Keratinocyte (primary cell): ENCODE data around the gene KCNK10. TPM values are rescaled to one million over a fixed set of nuclear protein-coding genes. Genes with fewer than 3 reads are reported as not detected.

Experiments
- DNase-seq: peaks from one replicate; pipeline ENCODE4 v3.0.0-alpha.2; 2011; ENCODE audit warnings: low read depth, missing footprints, low spot score
- FAIRE-seq: peaks from 2 replicates; lab custom pipeline; 2011; peaks lifted over from hg19 to GRCh38; lab: Jason Lieb, UNC
- H2AFZ ChIP-seq: 2 replicates; pipeline ENCODE4 v1.6.0; 2012; ENCODE audit warnings: low read length, control low read depth, inconsistent platforms; ENCODE audit not compliant: control insufficient read depth
- H3K27ac ChIP-seq: 2 replicates; pipeline ENCODE4 v1.5.1; 2011; ENCODE audit warnings: low read length; ENCODE audit not compliant: control insufficient read depth, insufficient read depth
- H3K27me3 ChIP-seq: 3 replicates; pipeline ENCODE4 v1.6.0; 2011; ENCODE audit warnings: low read length; ENCODE audit not compliant: control insufficient read depth, insufficient read depth; ENCODE audit errors: extremely low read depth
- H3K36me3 ChIP-seq, 2 experiments: 2 replicates in 1 of 2; 3 replicates in 1 of 2; pipeline ENCODE4 v1.5.1; 2011; ENCODE audit warnings: low read length in 2 of 2, mild to moderate bottlenecking in 1 of 2; ENCODE audit not compliant: control insufficient read depth in 2 of 2, insufficient read depth in 2 of 2; ENCODE audit errors: extremely low read depth in 1 of 2
- H3K4me1 ChIP-seq: 3 replicates; pipeline ENCODE4 v1.5.1; 2011; ENCODE audit warnings: low read length; ENCODE audit not compliant: control insufficient read depth, insufficient read depth; ENCODE audit errors: extremely low read depth
- H3K4me2 ChIP-seq: 3 replicates; pipeline ENCODE4 v1.6.0; 2011; ENCODE audit warnings: low read depth, low read length; ENCODE audit not compliant: control insufficient read depth, insufficient read depth; ENCODE audit errors: extremely low read depth
- H3K4me3 ChIP-seq, 3 experiments: fragments of 200-600 bp in 1 of 3; sonication (generic) in 1 of 3; 2 replicates in 2 of 3; 3 replicates in 1 of 3; pipeline ENCODE4 v1.5.1; 2011 to 2016; ENCODE audit warnings: low read length in 3 of 3, mild to moderate bottlenecking in 3 of 3, control low read depth in 2 of 3, inconsistent platforms in 1 of 3, low read depth in 1 of 3, mixed read lengths in 1 of 3, mixed run types in 1 of 3, moderate library complexity in 1 of 3; ENCODE audit not compliant: control insufficient read depth in 2 of 3, insufficient read depth in 2 of 3; ENCODE audit errors: extremely low read depth in 1 of 3
- H3K79me2 ChIP-seq: 2 replicates; pipeline ENCODE4 v1.6.0; 2012; ENCODE audit warnings: low read length; ENCODE audit not compliant: control insufficient read depth, insufficient read depth
- H3K9ac ChIP-seq: 3 replicates; pipeline ENCODE4 v1.6.0; 2011; ENCODE audit warnings: low read length; ENCODE audit not compliant: control insufficient read depth, insufficient read depth; ENCODE audit errors: extremely low read depth
- H3K9me1 ChIP-seq: 3 replicates; pipeline ENCODE4 v1.6.0; 2011; ENCODE audit warnings: low read length; ENCODE audit not compliant: control insufficient read depth, insufficient read depth; ENCODE audit errors: extremely low read depth
- H3K9me3 ChIP-seq: 2 replicates; pipeline ENCODE4 v1.5.1; 2012; ENCODE audit warnings: low read depth, low read length; ENCODE audit not compliant: control insufficient read depth
- H4K20me1 ChIP-seq: 3 replicates; pipeline ENCODE4 v1.6.0; 2011; ENCODE audit warnings: low read length; ENCODE audit not compliant: control insufficient read depth, insufficient read depth; ENCODE audit errors: extremely low read depth
- dilution Hi-C: fragments of 300-500 bp; cut with MboI; formaldehyde crosslinking; loops from one replicate; pipeline ENCODE4 v1.7.0; 2020; ENCODE audit warnings: low sequenced_read_pairs; ENCODE audit not compliant: extremely low pct_ligation_motif_present
- polyA plus RNA-seq, 5 experiments: library from polyadenylated mRNA; depleted of rRNA in 3 of 5; stranded (reverse) in 3 of 5; stranded (forward) in 1 of 5; unstranded in 1 of 5; fragments of >200 nt; gene quantifications; 1 replicate in 1 of 5; 2 replicates in 3 of 5; 3 replicates in 1 of 5; pipeline versions ENCODE4 v1.2.1 to v1.2.3, GENCODE V29; 2011 to 2012; ENCODE audit warnings: missing spikeins in 2 of 5, low read depth in 1 of 5, low replicate concordance in 1 of 5
- TF ChIP-seq, protein P1 (sequence below), 3 experiments: IDR thresholded peaks in 1 of 3; conservative IDR thresholded peaks in 1 of 3; optimal IDR thresholded peaks in 1 of 3; 2 replicates in 2 of 3; 3 replicates in 1 of 3; pipeline versions ENCODE3 to v1.5.1; 2011; ENCODE audit warnings: low read length in 3 of 3, mild to moderate bottlenecking in 3 of 3, moderate library complexity in 2 of 3, control low read depth in 1 of 3, inconsistent platforms in 1 of 3; ENCODE audit not compliant: insufficient read depth in 2 of 3; ENCODE audit errors: extremely low read depth in 1 of 3

The KCNK10 gene
- polyA plus RNA-seq, 1 donor (not counting 4 experiments of a cell fraction or from before 2014, with no cell fraction given), result 0.79 TPM

DNA sequence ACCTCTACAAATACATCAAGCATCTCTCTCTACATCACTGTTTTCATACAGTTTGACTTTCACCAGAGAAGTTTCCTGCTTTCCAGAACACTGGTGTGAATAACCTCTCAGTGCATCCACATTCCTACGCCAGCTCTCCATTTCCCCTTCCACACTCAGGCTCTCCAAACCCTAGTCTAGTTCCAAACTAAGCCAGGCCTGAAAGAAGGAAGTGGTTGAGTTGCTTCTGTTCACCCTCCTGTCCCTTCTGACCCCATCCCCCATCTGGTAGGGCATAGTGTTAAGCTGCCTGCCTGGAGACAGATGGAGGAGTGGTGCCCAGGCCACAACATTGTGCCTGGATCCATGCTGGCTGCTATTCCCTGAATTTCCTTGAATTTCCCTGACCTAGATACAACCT lies 185.7 kb downstream of the KCNK10 start:
- dilution Hi-C loops, result no loop called here
- Histone ChIP-seq H3K9me1 (no peaks in the 10 kb centered on the region), H3K4me2 (no peak overlapping the region), H3K4me3 (no peak overlapping the region), H4K20me1 (no peaks in the 10 kb centered on the region), H3K27ac (no peak overlapping the region), H3K36me3 (no peaks in the 10 kb centered on the region), H3K27me3 (no peaks in the 10 kb centered on the region), H3K9ac (no peak overlapping the region), H3K4me1 (no peaks in the 10 kb centered on the region), H3K79me2 (no peaks in the 10 kb centered on the region), H3K9me3 (no peaks in the 10 kb centered on the region), H2AFZ (no peak overlapping the region)
- FAIRE-seq (no peak), DNase-seq (no peak)
- TF ChIP-seq, protein P1, sequence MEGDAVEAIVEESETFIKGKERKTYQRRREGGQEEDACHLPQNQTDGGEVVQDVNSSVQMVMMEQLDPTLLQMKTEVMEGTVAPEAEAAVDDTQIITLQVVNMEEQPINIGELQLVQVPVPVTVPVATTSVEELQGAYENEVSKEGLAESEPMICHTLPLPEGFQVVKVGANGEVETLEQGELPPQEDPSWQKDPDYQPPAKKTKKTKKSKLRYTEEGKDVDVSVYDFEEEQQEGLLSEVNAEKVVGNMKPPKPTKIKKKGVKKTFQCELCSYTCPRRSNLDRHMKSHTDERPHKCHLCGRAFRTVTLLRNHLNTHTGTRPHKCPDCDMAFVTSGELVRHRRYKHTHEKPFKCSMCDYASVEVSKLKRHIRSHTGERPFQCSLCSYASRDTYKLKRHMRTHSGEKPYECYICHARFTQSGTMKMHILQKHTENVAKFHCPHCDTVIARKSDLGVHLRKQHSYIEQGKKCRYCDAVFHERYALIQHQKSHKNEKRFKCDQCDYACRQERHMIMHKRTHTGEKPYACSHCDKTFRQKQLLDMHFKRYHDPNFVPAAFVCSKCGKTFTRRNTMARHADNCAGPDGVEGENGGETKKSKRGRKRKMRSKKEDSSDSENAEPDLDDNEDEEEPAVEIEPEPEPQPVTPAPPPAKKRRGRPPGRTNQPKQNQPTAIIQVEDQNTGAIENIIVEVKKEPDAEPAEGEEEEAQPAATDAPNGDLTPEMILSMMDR (optimal IDR thresholded peaks at IDR 0.05 in 1 of 3, IDR thresholded peaks at IDR 0.05 in 1 of 3, conservative IDR thresholded peaks at IDR 0.05 in 1 of 3; ENCODE audit: extremely low read depth in 1 of 3, insufficient read depth in 2 of 3, low read length in 3 of 3), result no peak

Other genes starting within 250 kb of the KCNK10 start
- 4.7 to 7.1 TPM (median 6.5 TPM) in 3 replicates for gene SPATA7, start 62.4 kb upstream of the KCNK10 start, polyA plus RNA-seq
- gene PTPN21, start 231.7 kb upstream of the KCNK10 start, polyA plus RNA-seq, result 5.5 to 7.5 TPM (median 7.4 TPM) in 3 replicates
- 91.4 to 129 TPM (median 125 TPM) in 3 replicates for gene ZC3H14, start 239.8 kb upstream of the KCNK10 start, polyA plus RNA-seq